ENCODE results near the gene CDK5RAP3. TPM values are rescaled to one million over a fixed set of nuclear protein-coding genes. Genes with fewer than 3 reads are reported as not detected.

The CDK5RAP3 gene
- total RNA-seq, 4 donors from 2014 or later, result 43.8 to 98.8 (median 63.8) TPM

- H3K4me1 ChIP-seq, result peaks cover 0 to 18% (median 7%) of the 10 kb centered on the region in 3 donors
- no peaks in the 10 kb centered on the region for H3K9me3 ChIP-seq
- 72 to 87% methylated on average over 3 to 9 of the region's 12 CpGs for WGBS, 2 donors (ENCODE audit: low coverage in 1 of 2)
- no peaks in the 10 kb centered on the region for H3K27me3 ChIP-seq
- no peak overlapping the region for H3K27ac ChIP-seq
- H3K36me3 ChIP-seq, result peaks cover 0 to 7% of the 10 kb centered on the region in 2 donors
- no peak for ATAC-seq
- H3K4me3 ChIP-seq, result no peak overlapping the region
- TF ChIP-seq POLR2A (IDR thresholded peaks at IDR 0.05) (no peak), CTCF (IDR thresholded peaks at IDR 0.05) (no peak), EP300 (IDR thresholded peaks at IDR 0.05) (no peak), POLR2AphosphoS5 (IDR thresholded peaks at IDR 0.05) (no peak)
These were observed 18.5 kb upstream of the CDK5RAP3 start for GRCh38 chr17:47952171-47953021.

GRCh38 chr17:47953909-47954308, 17.0 kb upstream of the CDK5RAP3 start:
- Histone ChIP-seq H3K4me3 (no peak overlapping the region), H3K4me1 (peaks cover 0 to 11% (median 3%) of the 10 kb centered on the region in 3 donors), H3K36me3 (no peaks in the 10 kb centered on the region), H3K27me3 (no peaks in the 10 kb centered on the region), H3K27ac (no peak overlapping the region), H3K9me3 (no peaks in the 10 kb centered on the region)
- TF ChIP-seq POLR2AphosphoS5 (IDR thresholded peaks at IDR 0.05) (no peak), CTCF (IDR thresholded peaks at IDR 0.05) (no peak), POLR2A (IDR thresholded peaks at IDR 0.05) (no peak)
- no peak for ATAC-seq

GRCh38 chr17:47955497-47956461, 15.1 kb upstream of the CDK5RAP3 start:
- Histone ChIP-seq H3K9me3 (no peaks in the 10 kb centered on the region), H3K27ac (no peak overlapping the region), H3K4me1 (no peaks in the 10 kb centered on the region), H3K36me3 (no peaks in the 10 kb centered on the region), H3K4me3 (no peak overlapping the region), H3K27me3 (no peaks in the 10 kb centered on the region)
- ATAC-seq, result no peak
- WGBS, 2 donors (ENCODE audit: low coverage in 1 of 2), result 93% methylated on average over 3 of the region's 7 CpGs; no CpG with 5 or more reads in 1 of the 2 donors
- TF ChIP-seq CTCF (IDR thresholded peaks at IDR 0.05) (no peak), POLR2A (IDR thresholded peaks at IDR 0.05) (no peak), EP300 (IDR thresholded peaks at IDR 0.05) (no peak), POLR2AphosphoS5 (IDR thresholded peaks at IDR 0.05) (no peak)

GRCh38 chr17:47956791-47957590, 13.9 kb upstream of the CDK5RAP3 start:
- no peak for TF ChIP-seq POLR2A (IDR thresholded peaks at IDR 0.05)
- TF ChIP-seq POLR2AphosphoS5 (IDR thresholded peaks at IDR 0.05), result no peak
- no peak for TF ChIP-seq EP300 (IDR thresholded peaks at IDR 0.05)
- no peak for TF ChIP-seq CTCF (IDR thresholded peaks at IDR 0.05)
- Histone ChIP-seq H3K4me3 (no peak overlapping the region), H3K36me3 (no peaks in the 10 kb centered on the region), H3K27ac (no peak overlapping the region), H3K27me3 (no peaks in the 10 kb centered on the region), H3K4me1 (no peaks in the 10 kb centered on the region), H3K9me3 (no peaks in the 10 kb centered on the region)
- 40 to 75% methylated on average over 2 of the region's 4 CpGs for WGBS, 2 donors (ENCODE audit: low coverage in 1 of 2)
- no peak for ATAC-seq

Data from gastroesophageal sphincter (tissue), 4 donors.